OCI-LY7 (cell line): Measurements from ENCODE around the gene FOXL3. TPM values are rescaled to one million over a fixed set of nuclear protein-coding genes. Genes with fewer than 3 reads are reported as not detected.

Experiments used
- BruUV-seq: library from RNA; stranded (reverse); fragments of 400-500 nt; replicated peaks from 2 replicates; lab custom pipeline; 2021; lab: Mats Ljungman, UMichigan
- CTCF ChIA-PET: fragments of 300-600 bp; sonication (Branson Sonifier 250); formaldehyde crosslinking; loops from one replicate; lab custom pipeline; 2022; ENCODE audit warnings: antibody characterized with exemption; ENCODE audit not compliant: unreplicated experiment; lab: Charles Lee
- POLR2A ChIA-PET: fragments of 300-600 bp; sonication (Branson Sonifier 250); formaldehyde crosslinking; loops from one replicate; lab custom pipeline; 2022; ENCODE audit warnings: antibody characterized with exemption; lab: Charles Lee
- DNase-seq: peaks from one replicate; pipeline ENCODE4 v3.0.0-alpha.2; 2015; ENCODE audit warnings: low spot score
- H2AFZ ChIP-seq: fragments of 200-600 bp; sonication (generic), shearing (Covaris generic); 2 replicates; pipeline ENCODE4 v1.6.1; 2014; ENCODE audit warnings: mild to moderate bottlenecking, antibody characterized with exemption, low read length, moderate library complexity
- H3K27ac ChIP-seq: fragments of 200-600 bp; sonication (generic); 2 replicates; pipeline ENCODE4 v1.5.1; 2014; ENCODE audit warnings: mixed run types, low read depth, mild to moderate bottlenecking, moderate library complexity, low read length, inconsistent platforms; ENCODE audit not compliant: poor library complexity, severe bottlenecking
- H3K36me3 ChIP-seq: fragments of 200-600 bp; sonication (generic); 2 replicates; pipeline ENCODE4 v1.6.1; 2014; ENCODE audit warnings: mild to moderate bottlenecking, antibody characterized with exemption, low read length, moderate library complexity, mixed read lengths; ENCODE audit not compliant: insufficient read depth
- H3K4me1 ChIP-seq: fragments of 200-600 bp; sonication (generic); 2 replicates; pipeline ENCODE4 v1.5.1; 2014; ENCODE audit warnings: mild to moderate bottlenecking, low read length; ENCODE audit not compliant: insufficient read depth, poor library complexity, severe bottlenecking
- H3K4me2 ChIP-seq: fragments of 200-600 bp; sonication (generic); 2 replicates; pipeline ENCODE4 v1.6.1; 2014; ENCODE audit warnings: mild to moderate bottlenecking, low read length
- H3K4me3 ChIP-seq: fragments of 200-600 bp; sonication (generic); 2 replicates; pipeline ENCODE4 v1.5.1; 2014; ENCODE audit warnings: mild to moderate bottlenecking, low read depth, low read length; ENCODE audit not compliant: poor library complexity, severe bottlenecking
- H3K79me2 ChIP-seq: fragments of 200-600 bp; sonication (generic); 2 replicates; pipeline ENCODE4 v1.6.1; 2016; ENCODE audit warnings: low read depth, mild to moderate bottlenecking, low read length, moderate library complexity, mixed read lengths; ENCODE audit not compliant: insufficient read depth
- H3K9me2 ChIP-seq: fragments of 200-600 bp; sonication (generic); 2 replicates; pipeline ENCODE4 v1.6.1; 2016; ENCODE audit warnings: mild to moderate bottlenecking, low read length, mixed read lengths; ENCODE audit not compliant: insufficient read depth
- H3K9me3 ChIP-seq: fragments of 200-600 bp; sonication (generic); 2 replicates; pipeline ENCODE4 v1.6.1; 2014; ENCODE audit warnings: mild to moderate bottlenecking, mixed run types, low read length, mixed read lengths
- H4K20me1 ChIP-seq: fragments of 200-600 bp; sonication (generic); 2 replicates; pipeline ENCODE4 v1.6.1; 2014; ENCODE audit warnings: mild to moderate bottlenecking, antibody characterized with exemption, low read length, moderate library complexity, mixed read lengths; ENCODE audit not compliant: insufficient read depth
- CTCF ChIP-seq: fragments of 200-600 bp; sonication (generic); conservative IDR thresholded peaks from 2 replicates; pipeline ENCODE4 v1.5.1; 2014; ENCODE audit warnings: mild to moderate bottlenecking, antibody characterized with exemption, low read length, moderate library complexity, mixed read lengths
- EZH2phosphoT487 ChIP-seq: fragments of 200-600 bp; sonication (generic); IDR thresholded peaks from 2 replicates; pipeline ENCODE4 v1.6.1; 2018; ENCODE audit warnings: low read depth, borderline replicate concordance, mild to moderate bottlenecking, mixed run types, antibody characterized with exemption, low read length, moderate library complexity, mixed read lengths
- intact Hi-C: fragments of 100-400 bp; cut with micrococcal nuclease; formaldehyde crosslinking; loops from one replicate; pipeline ENCODE4 v1.10.0; 2022; ENCODE audit not compliant: unreplicated experiment
- total RNA-seq, 2 experiments: library from RNA; depleted of rRNA in 1 of 2; stranded (reverse); fragments of >200 nt in 1 of 2; shearing (Covaris generic) in 1 of 2; gene quantifications; 2 replicates each; pipeline ENCODE4 v1.2.3, GENCODE V29; 2014 to 2022

Gene FOXL3
- total RNA-seq, 2 experiments from 2014 or later, result not detected

DNA sequence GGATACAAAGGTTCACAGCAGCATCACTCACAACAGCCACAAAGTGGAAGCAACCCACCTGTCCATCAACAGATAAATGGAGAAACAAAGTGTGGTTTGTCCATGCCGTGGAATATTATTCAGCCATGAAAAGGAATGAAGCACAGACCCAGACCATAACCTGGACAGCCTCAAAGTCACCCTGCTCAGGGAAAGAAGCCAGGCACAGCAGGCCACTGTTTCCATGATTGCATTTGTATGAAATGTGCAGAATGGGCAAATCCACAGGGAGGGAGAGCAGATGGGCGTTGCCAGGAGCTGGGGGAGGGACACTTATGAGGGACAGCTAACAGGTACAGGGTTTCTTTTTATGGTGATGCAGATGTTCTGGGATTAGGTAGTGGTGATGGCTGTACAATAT lies 30.3 kb downstream of the FOXL3 start:
- no TSS peak for BruUV-seq
- no peaks in the 10 kb centered on the region for H3K79me2 ChIP-seq
- H3K4me3 ChIP-seq, result no peak overlapping the region
- H3K9me2 ChIP-seq, result no peaks in the 10 kb centered on the region
- intact Hi-C loops, result loop anchor here (5.0 kb wide), 2 partner anchors 452 to 672 kb away; no protein-coding TSS in a partner anchor
- ChIA-PET POLR2A (no interaction called here), CTCF (no interaction called here)
- H4K20me1 ChIP-seq, result no peaks in the 10 kb centered on the region
- H3K36me3 ChIP-seq, result no peaks in the 10 kb centered on the region
- no peak overlapping the region for H3K4me2 ChIP-seq
- DNase-seq, result no peak
- no peak for TF ChIP-seq CTCF
- TF ChIP-seq EZH2phosphoT487, result no peak
- no peaks in the 10 kb centered on the region for H3K9me3 ChIP-seq
- no peak overlapping the region for H2AFZ ChIP-seq
- no peaks in the 10 kb centered on the region for H3K4me1 ChIP-seq
- no peak overlapping the region for H3K27ac ChIP-seq

GRCh38 chr7:322111-322671 lies 32.2 kb downstream of the FOXL3 start:
- no peaks in the 10 kb centered on the region for H4K20me1 ChIP-seq
- H3K27ac ChIP-seq, result no peak overlapping the region
- no peak overlapping the region for H3K4me2 ChIP-seq
- H3K9me3 ChIP-seq, result no peaks in the 10 kb centered on the region
- DNase-seq, result peak; percentile 63
- no TSS peak for BruUV-seq
- intact Hi-C loops, result loop anchor here (1.0 to 5.0 kb wide), 3 partner anchors 450 to 670 kb away; no protein-coding TSS in a partner anchor
- no peak overlapping the region for H2AFZ ChIP-seq
- no peak for TF ChIP-seq EZH2phosphoT487
- peak; percentile 75 for TF ChIP-seq CTCF
- POLR2A ChIA-PET, result no interaction called here
- no peaks in the 10 kb centered on the region for H3K36me3 ChIP-seq
- H3K4me3 ChIP-seq, result no peak overlapping the region
- no peaks in the 10 kb centered on the region for H3K9me2 ChIP-seq
- no peaks in the 10 kb centered on the region for H3K79me2 ChIP-seq
- CTCF ChIA-PET, result no interaction called here
- no peaks in the 10 kb centered on the region for H3K4me1 ChIP-seq

DNA sequence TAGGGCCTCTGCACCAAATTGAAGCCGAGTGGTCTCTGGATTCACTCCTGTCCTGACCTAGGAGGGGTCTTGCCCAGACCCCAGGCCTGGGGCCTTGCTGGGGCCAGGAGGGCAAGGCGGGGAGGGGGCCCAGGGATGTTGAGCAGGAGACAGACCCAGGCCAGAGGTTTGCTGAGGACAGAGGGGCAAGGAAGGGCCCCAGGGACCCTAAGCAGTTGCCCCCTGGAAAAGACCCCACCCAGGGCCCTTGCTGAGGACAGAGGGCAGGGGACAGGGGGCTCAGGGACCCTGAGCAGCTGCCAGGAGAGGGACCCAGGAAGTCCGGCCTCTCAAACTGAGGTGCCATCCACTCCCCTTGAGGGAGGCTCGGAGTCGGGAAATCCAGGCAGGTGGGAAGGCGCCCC lies 32.7 kb downstream of the FOXL3 start:
- H3K36me3 ChIP-seq, result no peaks in the 10 kb centered on the region
- no peaks in the 10 kb centered on the region for H3K79me2 ChIP-seq
- H3K9me3 ChIP-seq, result no peaks in the 10 kb centered on the region
- DNase-seq, result no peak
- BruUV-seq, result no TSS peak
- CTCF ChIA-PET, result no interaction called here
- H3K27ac ChIP-seq, result no peak overlapping the region
- no peaks in the 10 kb centered on the region for H3K9me2 ChIP-seq
- H3K4me2 ChIP-seq, result no peak overlapping the region
- intact Hi-C loops, result loop anchor here (1.0 to 5.0 kb wide), 3 partner anchors 450 to 670 kb away; no protein-coding TSS in a partner anchor
- H4K20me1 ChIP-seq, result no peaks in the 10 kb centered on the region
- H3K4me3 ChIP-seq, result no peak overlapping the region
- TF ChIP-seq EZH2phosphoT487 (no peak), CTCF (no peak)
- POLR2A ChIA-PET, result no interaction called here
- H2AFZ ChIP-seq, result no peak overlapping the region
- H3K4me1 ChIP-seq, result no peaks in the 10 kb centered on the region
